SKM-1 (cell line): ENCODE measurements around the gene PABPC3.
A peak's percentile ranks its signal among the peaks of the same experiment; 100 is the strongest.

Experiments used
- DNase-seq: peaks from one replicate; lab custom pipeline; 2025; ENCODE audit not compliant: unreplicated experiment; lab: John Stamatoyannopoulos, UW

PABPC3 gene

DNA sequence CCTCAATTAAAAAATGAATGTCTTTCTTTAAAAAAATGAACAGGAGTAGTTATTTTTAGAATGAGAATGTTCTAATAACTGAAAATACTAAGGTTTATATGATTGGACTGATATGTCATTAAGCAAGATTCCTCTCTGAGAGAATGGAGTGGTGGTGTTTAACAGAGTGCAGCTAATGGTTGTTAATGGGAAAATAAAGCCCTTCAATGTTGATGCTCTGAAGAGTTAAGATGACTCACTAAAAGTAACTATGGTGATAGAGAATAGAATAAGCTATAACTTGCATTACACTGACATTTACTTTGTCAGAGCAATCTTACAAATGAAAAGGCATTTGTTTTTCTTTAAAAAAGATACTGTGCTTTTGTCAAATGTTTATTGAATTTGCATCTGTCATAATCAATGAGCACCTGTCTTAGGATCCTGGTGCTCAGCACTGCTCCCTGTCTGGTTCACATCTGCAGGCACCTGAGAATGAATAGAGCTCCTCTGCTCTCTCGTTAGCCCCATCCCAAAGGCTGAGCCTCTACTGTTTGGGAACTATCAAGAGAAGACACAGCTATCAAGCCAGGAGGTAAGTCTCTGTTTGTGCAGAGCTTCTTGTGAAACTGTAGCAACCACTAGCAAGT, 15.1 kb downstream of the PABPC3 start:
- no peak for DNase-seq

DNA sequence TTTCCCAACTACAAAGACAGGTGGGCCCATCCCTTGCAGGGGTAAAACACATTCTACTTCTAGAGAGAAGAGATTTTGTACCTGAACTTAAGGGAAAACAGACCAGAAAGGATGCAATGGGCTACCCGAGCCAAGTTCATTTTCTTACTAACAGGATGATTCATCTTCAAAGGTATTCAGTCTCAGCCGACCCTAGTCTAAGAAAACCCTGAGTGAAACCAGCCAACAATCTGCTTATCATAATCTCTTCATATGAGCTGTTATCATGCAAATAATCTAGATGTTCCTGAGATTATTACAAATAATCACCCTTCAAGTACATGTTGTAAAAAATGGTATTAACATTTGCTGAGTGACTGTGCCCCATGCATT, 15.6 kb downstream of the PABPC3 start:
- no peak for DNase-seq

DNA sequence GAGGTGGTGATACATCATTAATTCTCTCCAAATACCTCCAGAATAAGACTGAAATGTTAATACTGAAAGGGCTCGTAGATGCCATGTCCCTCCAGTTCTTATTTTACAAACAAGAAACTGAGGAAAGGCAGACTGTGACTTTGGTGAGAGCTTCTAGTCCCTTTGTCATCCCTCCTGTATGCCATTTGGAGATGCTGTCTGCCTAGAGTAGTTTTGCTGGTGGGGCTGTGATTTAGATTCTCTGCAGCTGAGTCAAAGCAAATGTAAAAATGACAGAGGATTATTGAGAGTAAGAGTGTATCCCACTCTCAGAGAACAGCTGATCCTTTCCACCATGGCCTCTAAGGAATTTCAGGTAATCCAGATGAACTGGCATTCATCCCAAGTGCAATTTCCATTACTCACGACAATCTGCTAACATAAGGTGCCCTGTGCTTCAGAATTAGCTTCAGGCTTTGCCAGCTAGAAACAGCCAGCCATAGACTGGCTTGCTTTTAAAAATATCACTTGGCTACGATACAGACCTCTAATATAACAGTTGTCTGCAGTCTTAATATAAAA, 16.8 kb downstream of the PABPC3 start:
- DNase-seq = no peak

DNA sequence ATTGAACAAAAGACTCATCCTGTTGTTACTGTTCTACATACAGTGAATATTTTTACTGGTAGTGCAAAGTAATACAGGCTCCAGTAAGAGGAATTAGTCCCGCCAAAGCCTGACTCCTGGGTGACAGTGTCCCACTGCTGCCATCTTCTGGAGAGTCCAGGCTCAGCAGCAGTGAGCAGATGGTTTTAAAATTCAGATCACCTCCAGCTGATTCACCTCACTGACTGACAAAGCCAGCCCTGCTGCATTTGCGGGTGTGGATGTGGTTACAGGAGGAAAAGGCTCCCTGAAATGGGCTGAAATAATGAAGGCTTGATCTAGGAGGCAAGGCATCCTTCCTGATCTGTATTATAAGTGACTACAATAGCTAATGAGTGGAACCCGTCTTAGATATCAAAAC, 18.3 kb downstream of the PABPC3 start:
- DNase-seq = peak; percentile 48

DNA sequence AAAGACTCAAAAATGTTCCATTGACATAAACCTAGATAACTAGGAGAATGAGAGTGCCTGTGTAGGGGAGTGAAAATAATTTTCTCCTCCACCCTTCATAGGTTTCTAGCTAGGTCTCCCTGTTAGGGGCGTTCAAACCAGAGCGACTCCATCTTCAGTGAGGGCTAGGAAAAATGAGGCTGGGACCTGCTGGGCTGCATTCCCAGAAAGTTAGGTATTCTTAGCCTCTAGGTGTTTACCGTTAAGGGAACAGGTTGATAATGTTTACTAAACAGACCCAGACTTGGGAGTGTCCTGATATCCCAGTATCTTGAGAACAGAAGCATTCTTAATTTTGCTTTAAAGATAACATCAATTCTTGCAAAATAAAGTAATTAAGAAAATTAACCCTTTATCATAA, 20.1 kb downstream of the PABPC3 start:
- DNase-seq = no peak

DNA sequence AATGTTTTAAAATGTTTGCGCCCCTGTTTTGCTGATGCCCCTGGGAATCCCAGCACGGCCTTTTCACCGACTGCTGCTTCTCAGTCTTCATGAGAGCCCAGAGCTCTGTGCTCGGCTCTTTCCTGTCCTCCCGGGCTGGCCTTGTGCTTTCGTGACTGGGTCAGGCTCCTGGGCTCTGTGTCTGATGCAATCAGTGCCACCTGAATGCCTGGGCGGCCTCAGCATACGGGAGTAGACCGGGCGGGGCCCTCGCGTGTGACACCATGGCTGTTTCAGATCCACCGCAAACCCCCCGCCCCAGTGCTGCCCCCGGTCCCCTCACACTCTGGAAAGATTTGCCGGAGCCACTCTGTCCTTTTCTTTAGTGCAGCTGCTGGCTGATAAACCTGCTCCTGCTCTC, 21.4 kb downstream of the PABPC3 start:
- DNase-seq = no peak

DNA sequence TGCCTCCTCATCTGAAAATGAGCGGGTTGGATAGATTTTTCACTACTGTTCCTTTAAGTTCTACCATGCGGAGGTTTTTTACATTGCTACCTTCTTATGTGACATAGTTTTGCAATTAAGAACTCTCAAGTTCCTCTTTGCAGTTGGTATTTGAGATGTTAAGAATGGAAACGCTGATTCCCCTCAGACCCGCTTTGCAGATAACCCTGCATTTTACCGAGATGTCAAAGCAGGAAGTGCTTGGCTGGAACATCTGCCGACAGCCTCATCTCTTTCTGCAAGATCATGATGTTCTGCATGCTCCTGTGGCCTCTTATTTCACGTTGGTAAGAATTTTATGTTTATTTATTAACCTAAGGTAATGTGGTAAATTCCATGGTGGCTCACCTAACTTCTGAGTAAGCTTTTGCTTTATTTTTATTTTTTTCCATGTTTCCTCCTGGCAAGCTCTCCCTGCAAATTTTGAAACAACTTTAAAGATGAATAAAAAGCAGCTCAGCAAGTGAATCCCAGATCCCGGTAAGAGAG, 22.5 kb downstream of the PABPC3 start:
- peak; percentile 32 for DNase-seq

DNA sequence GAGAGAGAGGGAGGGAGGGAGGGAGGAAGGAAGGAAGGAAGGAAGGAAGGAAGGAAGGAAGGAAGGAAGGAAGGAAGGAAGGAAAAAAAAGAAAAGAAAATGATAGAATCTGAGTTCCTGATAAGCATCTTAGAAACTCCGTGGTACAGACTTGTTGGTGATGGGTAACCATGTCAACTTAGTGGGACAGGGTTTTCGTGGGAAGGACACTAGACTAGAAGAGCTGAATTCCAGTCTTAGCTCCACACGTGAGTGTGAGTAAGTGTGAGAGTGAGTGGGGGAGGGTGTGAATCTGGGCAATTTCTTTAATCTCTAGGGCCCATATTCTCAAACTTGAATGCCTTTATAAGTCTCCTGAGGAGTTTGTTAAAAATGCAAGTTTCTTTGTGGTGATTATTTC, 35.0 kb downstream of the PABPC3 start:
- no peak for DNase-seq

DNA sequence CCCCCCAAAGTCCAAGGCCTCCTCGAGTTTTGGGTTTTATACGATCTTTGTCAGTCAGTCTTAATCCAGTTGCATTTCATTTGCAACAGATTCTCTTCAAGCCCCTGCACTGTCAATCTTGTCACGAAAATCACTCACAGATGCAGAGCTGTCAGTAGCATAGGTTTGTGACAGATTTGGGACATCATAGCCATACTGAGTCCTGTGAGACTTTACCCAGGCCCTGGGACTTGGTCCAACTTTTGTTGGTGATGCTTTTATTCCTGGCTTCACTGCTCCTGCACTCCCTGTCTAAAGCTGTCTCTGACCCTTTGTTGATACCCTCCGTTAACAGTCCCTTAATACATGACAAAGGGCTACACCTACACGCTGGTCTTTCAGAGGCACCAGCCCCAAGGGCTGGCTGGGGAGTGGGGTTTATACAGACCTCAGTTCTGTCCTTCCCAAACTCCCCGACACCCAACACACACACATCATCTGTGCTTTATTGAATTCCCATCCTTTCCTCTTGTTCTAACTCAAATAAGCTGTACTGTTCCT, 36.0 kb downstream of the PABPC3 start:
- DNase-seq = no peak

DNA sequence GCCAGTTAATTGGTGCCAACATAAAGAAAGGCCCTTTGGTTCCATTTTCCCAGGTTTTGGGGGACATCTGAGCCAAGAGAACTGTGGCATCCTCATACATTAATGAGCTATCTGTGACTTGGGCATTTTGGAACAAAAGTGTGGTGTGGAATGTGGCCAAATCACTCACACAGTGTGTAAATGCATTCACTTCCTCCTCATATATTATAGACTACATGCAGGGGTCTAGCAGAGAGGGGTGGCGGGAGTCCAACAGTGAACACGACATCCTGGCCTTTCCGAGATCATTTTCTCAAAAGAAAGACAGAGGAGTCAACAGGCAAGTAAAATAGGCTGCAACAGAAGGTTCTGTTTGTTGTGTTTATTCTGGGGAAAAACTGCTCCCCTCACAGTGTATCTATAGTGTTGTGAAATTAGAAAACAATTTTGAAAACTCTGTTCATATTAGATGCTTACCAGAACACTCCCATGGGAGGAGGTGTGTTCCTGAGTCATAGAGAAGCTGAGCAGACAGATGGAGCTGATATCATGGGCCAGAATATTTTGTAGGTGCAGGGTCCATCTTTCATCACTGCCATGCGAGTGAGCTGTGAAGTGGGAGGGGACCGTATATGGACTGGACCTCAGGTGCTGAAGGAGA, 36.9 kb downstream of the PABPC3 start:
- no peak for DNase-seq

DNA sequence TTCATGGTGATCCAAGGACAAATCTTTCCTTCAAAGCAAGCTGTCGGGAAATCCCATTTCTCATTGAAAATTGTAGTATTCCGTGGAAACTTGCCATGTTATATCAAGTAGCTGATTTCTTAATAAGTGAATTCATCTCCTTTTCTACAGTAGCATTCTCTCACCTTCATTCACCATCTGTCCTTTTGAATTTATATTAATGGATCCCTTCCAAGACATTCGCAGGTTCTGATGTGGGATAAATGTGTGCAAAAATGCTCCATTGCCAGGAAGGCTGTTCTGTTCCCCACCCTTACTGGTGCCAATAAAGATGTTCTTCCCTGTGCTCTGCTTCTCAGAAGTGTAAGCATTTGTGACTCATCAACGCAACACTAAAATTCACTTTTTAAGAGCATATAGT, 40.0 kb downstream of the PABPC3 start:
- no peak for DNase-seq

DNA sequence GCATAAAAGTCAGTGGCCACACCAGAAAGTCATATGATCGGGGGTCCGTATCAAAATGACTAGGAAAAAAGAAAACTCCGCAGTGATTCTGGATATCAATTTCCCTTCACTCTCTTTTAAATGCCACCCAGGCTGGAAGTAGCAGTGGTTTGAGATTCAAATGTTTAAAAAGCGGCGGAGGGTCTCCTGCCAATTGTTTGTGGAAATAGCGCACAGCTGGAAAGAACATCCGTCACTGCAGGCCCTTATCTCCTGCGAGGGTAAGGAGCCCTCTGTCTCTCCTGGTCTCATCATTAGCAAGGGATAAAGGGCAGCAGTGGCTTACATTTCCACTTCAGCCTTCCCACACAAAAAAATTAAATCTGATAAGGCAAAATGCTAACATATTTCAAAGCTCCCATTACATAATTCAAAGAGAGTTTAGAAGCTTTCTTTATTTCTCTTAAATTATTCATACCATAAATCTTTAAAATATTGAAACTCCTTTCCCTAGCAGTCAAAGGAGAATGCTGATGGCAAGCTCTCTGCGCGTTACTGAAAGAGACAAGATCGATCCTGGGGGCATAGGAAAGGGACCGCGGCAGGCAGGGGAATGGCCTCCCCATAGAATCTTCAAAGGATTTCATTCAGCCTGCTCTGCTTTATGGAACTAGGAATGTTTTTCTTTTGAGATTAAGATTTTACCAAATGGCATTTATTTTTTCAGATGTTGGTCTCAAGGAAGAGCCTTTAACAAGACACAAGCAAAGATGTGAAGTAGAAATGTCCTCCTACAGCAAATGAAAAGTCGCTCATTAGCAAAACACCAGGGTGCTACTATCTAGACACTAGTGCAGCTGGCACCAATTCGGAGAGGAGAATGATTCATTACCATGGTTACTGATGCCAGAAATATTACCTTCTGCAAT, 41.2 kb downstream of the PABPC3 start:
- DNase-seq = no peak

DNA sequence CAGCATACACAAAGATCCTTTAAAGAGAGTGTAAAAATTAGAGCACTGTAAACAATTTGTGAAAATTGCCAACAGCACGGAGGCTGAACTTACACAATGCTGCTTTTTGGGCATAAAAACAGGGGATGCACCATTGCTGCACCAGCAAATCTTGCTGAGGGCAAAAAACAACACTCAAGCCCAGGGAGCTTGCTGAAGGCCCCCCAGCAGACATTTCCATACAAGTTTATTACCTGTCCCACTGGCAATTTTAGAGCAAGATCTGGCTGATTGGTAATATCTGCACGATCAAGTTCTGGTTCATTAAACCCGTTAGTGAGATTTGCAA, 41.8 kb downstream of the PABPC3 start:
- DNase-seq = no peak

DNA sequence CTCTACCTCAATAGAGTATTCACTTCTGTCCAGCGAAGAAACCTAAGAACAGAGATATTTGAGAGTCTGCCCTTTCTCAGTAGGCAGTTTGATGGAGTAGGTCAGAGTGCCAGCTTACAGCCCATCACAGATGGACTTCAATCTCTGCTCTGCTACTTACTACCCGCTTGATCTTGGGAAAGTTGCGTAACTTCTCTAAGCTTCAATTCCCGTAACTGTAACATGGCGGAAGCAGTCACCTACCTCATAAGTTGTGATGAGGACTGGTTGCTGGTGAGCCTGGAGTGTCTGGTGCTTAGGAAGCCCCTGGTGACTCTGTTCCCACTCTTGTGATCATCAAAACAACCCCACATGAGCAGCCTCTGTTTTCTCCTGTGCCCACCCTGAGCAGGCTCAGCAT, 45.1 kb downstream of the PABPC3 start:
- no peak for DNase-seq

DNA sequence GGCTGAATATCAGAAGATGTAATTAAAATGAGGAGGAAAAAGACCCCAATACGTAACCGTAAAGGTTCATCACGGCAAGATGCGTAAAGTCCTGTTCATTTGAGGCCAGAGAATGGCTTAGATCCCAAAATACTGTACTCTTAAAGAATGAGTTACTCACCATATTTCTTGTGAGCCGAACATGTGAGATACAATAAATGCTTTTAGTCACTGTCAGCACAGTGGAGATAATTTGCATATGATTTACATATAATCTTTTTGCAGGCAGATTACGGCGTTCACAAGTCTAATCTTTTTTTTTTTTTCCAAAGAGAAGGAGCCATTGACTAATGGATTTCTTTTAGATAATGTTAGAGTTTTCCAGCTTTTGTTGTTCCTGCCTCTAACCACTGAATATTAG, 47.8 kb downstream of the PABPC3 start:
- DNase-seq = no peak

DNA sequence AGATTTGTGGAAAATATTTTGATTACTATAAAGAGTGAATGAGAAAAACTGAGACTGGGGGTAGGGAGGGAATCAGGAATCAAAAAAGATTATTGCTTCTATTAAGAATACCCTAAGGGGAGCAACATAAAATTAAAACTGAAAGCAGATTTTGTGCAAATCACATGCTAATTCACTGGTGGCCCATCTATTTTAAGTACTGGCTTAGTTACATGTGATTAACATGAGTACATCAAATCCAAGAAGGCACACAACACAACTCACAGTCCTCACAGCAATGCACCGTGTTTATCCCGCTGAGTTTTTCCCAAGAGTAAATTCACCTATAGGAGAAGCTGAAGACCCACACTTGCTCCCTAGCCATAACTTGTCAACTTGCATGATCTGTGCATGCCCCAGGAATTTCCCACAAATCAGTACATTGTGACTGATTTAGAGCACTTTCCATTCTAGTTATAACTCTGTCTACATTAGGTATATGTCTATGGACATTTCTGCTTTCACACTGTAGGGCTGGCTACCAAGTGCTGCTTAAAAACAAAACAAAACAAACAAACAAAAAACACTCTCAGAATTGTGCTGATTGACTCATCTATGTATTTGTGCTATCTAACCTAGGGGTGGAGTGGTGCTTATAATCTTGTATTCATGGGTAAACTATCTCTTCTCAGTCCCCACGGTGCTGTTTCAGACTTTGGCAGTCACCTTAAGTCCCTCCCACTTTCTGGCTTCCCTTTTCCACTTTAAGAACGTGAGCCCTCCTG, 51.9 kb downstream of the PABPC3 start:
- DNase-seq = no peak

DNA sequence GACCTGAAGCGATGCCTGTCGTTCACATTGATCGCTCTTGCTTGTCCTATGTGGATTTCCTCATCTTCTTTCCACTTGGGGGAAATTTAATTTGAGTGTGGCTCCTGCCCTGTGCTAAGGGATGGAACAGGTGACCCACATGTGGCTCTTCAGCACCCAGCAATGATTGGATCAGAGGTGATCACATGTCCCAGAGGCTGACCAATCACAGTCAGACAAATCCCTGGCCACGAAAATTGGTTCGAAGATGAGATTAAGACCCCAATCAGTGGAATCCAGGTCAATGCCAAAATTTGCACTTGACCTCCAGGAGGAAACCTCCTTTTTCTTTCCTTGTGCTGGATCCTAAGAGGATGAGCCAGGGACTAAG, 52.5 kb downstream of the PABPC3 start:
- DNase-seq = no peak
